ENCODE results near the gene NPPC.

The NPPC gene

DNA sequence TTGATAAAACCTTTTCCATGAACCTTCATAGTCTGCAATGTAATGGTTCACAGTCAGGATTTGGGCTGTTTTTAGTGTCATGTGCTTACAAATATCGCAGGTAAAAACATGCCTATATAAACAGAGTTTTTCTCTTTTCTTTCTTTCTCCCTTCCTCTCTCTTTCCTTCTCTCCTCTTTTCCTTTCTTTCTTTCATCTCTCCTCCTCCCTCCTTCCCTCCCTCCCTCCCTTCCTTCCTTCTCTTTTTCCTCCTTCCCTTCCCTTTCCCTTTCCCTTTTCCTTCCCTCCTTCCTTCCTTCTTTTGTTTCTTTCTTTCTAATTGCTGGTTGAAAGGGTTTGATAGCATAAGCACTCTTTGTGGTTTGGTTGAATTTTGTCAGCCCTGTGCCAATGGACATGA, 9.6 kb upstream of the NPPC start:
- no peak for DNase-seq (ENCODE audit: extremely low read depth in 1 of 2, low read depth in 1 of 2)

GRCh38 chr2:231935207-231935524, 9.0 kb upstream of the NPPC start:
- DNase-seq (ENCODE audit: extremely low read depth in 1 of 2, low read depth in 1 of 2) = no peak

GRCh38 chr2:231934441-231935206, 8.4 kb upstream of the NPPC start:
- no peak for DNase-seq (ENCODE audit: extremely low read depth in 1 of 2, low read depth in 1 of 2)

GRCh38 chr2:231933916-231934401, 7.8 kb upstream of the NPPC start:
- DNase-seq (ENCODE audit: extremely low read depth in 1 of 2, low read depth in 1 of 2) = no peak

DNA sequence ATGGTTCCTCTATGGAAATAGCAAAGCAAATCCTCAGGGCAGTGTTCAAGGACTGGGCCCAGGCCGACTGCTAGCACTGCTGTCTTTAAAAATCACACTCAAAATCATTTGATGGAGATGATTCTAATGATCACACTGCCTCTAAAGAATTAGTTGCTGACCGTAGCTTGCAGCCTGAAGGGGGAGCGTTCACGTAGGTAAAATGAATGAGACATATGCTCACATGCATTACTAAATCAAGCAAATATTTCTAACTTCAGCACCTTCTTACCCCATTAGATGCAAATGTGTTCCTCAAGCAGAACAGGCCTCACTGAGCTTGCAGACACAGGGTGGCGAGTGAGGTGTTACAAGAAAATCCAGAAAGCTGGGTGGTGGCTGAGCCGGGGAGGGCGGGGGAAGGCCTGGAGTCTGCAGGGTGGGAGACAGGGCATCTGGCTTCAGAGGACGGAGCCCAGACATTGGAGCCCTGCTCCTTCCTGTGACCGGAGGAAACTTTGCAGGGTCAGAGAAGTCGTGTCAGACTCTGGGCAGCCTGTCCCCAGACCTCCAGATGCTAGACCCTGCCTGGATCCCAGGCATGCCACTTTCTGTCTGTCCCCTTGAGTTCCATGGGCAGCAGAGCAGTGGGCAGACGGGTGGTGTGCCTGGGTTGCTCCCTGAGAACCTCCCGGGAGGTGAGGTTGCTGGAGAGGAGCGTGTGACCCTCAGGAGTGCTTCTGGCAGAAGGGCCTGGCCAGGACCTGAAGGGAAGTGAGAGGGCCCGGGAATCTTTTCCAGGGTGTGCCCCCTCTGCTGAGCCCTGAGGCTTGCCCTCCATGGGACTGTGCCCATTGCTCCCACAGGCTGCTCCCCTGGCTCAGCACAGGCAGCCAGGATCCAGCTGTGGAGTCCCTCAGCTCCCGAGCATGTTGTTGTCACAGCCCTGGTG, 7.1 kb upstream of the NPPC start:
- DNase-seq (ENCODE audit: extremely low read depth in 1 of 2, low read depth in 1 of 2) = no peak

DNA sequence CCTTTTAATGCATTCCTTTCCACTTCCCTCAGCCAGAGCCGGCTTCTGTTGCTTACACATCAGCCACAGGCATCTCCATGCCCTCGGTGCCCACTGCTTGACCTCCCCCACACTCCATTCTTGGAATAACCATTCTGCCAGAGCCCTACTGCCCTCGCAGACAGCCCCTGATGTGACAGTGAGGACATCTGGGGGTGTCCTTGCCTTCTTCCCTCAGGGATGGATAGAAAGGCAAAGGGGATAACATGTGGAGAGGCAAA, 6.4 kb upstream of the NPPC start:
- DNase-seq (ENCODE audit: extremely low read depth in 1 of 2, low read depth in 1 of 2) = no peak

- DNase-seq (ENCODE audit: extremely low read depth in 1 of 2, low read depth in 1 of 2) = no peak
Observed at GRCh38 chr2:231931481-231931915, 5.3 kb upstream of the NPPC start.

DNA sequence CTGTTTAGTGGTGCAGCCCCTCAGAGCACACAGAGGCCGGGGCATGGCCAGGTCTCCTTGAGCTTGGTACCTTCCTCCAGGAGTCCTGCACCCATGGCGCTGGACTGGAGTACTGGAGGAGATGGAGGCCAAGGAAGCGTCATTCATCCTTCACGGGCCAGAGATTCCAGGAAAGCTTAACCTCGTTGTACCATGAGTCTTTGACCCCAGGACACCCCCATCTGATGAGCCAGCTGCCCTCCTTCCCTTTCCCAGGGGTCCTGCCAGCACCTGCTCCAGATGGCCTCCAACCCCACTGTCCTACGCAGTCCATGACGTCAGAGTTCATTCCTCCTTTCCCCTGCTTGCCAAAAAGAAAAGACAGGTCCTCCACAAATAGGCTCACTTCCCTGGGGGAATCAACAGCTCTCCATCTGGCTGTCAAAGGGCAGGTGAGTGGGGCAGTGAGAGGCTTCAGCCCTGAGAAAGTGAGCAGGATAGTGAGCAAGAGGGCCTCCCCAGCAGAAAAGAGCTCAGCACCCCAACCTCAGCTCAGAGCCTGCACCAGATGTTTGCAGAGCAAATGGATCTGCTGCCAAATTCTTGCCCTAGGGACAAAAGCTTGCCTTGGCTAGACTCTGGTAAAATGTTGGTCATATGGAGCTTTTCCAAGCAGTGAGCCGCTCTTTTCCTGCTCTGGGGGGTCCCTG, 4.5 kb upstream of the NPPC start:
- DNase-seq (ENCODE audit: extremely low read depth in 1 of 2, low read depth in 1 of 2) = no peak

DNA sequence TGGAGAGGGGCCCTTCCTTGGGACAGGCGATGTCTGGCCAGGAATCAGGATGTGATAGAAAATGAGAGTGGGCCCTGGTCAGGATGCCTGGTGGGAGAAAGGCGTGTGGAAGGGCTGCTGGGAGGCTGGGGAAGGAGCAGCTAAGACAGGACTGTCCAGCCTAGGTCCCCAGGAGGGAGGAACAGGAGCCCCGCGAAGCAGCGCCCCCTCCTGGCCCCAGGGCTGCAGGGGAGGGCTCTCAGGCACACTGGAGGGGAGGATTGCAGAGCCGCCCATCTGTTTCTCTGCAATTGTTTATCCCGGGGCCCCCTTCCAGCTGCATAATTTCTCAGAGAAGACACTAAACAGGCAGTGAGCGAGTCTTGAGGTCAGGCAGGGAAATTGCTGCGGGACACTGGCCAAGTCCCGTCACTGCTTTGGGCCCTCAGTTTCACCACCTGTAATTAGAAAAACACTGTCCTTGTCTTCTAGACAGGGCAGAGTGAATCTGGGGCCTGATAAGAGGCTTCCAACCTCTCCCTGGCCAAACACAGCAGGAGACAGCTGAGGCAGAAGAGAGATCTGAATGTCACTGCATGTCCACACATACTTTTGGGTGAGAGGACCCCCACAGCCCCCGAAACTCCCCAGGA, 3.9 kb upstream of the NPPC start:
- DNase-seq (ENCODE audit: extremely low read depth in 1 of 2, low read depth in 1 of 2) = no peak

DNA sequence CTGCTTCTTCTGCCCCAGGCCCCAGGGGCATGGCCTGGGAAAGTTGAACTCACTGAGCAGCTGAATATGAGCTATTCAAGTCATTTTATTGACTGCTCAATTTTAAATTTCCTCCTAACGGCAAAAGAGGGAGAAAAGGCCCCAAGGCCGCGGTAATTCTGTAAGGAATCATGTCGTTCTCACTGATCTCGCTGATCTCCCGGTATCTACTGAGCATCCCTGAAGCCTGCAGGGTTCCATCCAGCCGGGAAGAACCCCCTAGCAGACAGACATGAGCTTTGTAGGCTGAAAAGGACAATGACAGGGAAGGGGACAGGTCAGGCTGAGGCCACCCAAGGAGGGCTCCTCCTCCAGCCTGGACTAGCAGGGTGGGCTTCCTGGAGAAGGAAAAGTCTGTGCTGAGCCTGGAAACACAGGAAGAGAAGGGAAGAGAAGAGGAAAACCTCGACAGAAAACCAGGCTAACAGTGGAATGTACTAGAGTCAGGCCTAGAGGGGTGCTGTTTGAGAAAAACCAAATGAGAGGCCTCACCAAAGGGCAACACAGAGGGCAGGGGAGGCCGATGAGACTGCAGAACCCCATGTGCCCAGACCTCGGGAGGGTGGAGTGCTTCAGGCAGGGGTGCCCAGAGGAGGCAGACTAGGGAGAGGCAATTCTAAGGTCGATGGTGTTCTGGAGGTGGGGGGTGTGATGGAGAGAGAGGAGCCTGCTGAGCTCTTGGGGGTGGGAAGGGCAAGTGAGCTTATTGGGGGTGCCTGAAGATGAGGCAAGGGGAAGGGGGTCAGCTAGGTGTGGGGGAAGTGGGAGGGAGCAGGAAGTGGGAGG, 2.9 kb upstream of the NPPC start:
- no peak for DNase-seq (ENCODE audit: extremely low read depth in 1 of 2, low read depth in 1 of 2)

DNA sequence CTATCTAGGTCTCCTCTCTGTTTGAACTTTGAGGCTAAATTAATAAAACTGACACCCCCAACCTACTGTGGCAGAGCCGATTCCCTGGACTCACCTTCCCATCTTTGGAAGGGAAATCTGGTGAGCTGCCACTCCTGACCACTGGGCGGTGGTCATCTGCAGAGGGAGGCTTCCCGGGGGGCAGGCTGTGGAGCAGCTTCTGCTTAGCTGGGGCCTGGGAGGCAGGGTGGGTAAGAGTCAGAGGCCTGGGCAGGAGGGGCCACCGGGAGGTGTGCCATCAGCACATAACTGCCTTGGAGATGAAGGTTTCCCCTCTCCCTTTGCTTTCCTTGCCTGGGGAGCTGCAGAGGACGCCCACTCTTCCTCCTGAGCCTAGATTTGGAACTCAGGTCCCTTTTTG, 2.3 kb upstream of the NPPC start:
- DNase-seq (ENCODE audit: extremely low read depth in 1 of 2, low read depth in 1 of 2) = no peak

- no peak for DNase-seq (ENCODE audit: extremely low read depth in 1 of 2, low read depth in 1 of 2)
Observed at GRCh38 chr2:231927566-231927890, 1.3 kb upstream of the NPPC start.

DNA sequence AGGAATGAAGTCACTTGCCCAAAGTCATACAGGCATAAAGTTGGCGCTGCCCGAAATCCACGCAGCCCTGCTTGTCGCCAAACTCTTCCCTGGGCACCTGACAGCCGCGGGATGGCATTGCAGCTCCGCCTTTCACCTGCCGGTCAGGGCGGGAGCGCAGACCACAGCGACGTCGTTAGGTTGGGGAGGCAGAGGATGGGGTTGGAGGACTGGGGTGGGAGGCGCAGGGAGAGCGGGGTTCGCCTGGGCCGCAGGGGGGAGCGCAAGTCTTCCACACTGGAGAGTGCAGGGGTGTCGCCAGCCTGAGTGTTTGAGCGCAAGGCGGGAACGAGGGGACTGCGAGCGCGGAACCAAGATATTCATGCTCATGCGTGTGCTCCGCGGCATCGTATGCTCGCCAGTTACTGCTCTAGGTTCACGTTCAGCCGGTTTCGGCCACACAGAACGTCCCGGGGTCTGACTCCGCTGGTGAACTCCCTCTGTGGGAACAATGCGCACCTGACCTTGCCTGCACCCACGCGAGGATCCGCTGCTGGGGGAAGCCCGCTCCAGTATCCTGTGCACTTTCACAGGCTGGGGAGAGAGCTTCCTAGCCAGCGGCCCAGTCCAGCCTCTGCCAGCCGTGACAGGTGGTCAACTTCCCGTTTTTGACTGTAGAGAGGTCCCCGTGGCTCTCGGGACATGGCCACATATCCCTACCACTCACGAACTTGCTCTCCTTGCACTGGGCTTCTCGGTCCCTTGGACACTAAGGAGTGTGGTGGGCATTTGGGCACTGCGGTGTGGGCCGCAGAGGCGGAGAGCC, 767 bp upstream of the NPPC start:
- DNase-seq (ENCODE audit: extremely low read depth in 1 of 2, low read depth in 1 of 2) = no peak

DNA sequence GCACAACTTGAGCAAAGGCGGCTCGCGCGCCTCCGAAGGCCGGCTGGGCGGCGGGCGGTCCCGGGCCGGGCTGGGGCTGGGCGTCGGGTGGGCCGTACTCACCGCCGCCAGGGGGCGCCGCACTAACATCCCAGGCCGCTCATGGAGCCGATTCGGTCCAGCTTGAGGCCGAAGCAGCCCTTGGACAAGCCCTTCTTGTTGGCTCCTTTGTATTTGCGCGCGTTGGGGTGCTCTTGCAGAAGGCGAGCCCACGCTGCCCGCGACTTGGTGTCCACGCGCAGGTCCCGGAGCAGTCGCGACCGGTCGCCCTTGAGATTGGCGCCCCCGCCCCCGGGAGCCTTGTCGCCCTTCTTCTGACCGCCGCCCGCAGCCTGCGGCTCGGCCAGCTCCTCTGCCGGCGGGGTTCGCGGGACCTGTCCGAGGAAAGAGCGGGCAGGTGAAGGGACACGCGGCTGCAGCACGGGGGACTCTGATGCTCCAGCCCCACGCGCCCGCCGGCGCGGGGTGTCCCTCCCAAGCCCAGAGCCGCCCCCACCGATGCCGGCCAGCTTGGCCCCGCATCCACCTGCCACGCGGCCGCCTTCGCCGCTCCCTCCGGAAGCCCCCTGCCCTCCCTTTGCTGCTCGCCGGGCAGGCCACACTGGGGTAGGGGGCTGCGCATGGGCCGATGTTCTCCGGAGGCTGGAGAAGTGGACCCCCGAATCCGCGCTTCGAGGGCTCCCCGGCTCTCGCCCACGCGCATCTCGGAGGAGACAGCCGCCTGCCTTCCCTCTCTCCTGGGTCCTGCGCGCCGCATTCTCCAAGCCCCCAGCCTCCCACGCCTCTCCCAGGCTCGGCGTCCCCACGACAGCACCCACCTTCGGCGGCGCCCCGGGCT, 655 bp downstream of the NPPC start:
- DNase-seq (ENCODE audit: extremely low read depth in 1 of 2, low read depth in 1 of 2) = peak; percentile 21 to 57

- no peak for DNase-seq (ENCODE audit: extremely low read depth in 1 of 2, low read depth in 1 of 2)
Observed at GRCh38 chr2:231924889-231925275, 1.3 kb downstream of the NPPC start.

GRCh38 chr2:231923951-231924888, 2.0 kb downstream of the NPPC start:
- DNase-seq (ENCODE audit: extremely low read depth in 1 of 2, low read depth in 1 of 2) = no peak

DNA sequence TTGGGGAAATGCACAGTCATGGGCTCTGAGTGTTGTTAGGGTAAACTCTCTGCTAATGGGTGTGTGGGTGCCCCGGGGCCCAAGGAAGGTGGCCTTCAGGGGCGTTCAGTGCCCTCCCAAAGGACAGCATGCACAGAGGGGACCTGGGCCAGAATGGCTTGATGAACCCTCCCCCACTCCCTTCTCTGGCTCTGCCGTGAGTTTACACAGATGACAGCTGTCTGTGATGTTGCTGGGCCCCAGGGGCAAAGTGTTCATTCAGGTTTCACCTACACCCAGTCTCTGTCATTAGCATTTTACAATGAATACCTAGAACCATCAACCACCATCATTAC, 3.2 kb downstream of the NPPC start:
- no peak for DNase-seq (ENCODE audit: extremely low read depth in 1 of 2, low read depth in 1 of 2)
